ENCODE results near the gene SVBP. TPM values are rescaled to one million over a fixed set of nuclear protein-coding genes. Genes with fewer than 3 reads are reported as not detected.

Gene SVBP
- total RNA-seq, 4 donors from 2014 or later = 6.8 to 21.8 (median 13.9) TPM

DNA sequence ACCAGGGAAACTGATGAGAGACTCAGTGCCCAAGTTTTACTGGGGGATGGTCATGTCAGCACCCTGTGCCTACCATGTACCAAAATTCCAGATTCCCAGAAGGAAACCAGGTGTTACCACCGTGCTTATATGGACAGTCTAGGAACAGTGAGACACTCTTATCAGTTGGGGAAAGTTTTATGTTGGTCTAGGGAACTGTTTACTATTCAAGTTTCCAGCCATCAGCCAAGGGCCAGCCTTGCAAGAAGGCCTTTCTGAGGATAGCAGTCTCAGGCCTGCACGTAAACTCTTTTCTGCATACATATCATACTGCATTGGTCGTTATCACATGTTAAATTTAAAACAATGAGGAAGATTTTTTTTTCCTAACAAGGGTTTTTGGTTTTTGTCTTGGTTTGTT, 19.8 kb downstream of the SVBP start:
- no peak for TF ChIP-seq CTCF (IDR thresholded peaks at IDR 0.05)
- no peak overlapping the region for H3K27ac ChIP-seq
- DNase-seq (ENCODE audit: low spot score in 2 of 2) = no peak
- no peaks in the 10 kb centered on the region for H3K9me3 ChIP-seq
- H3K4me1 ChIP-seq = no peaks in the 10 kb centered on the region
- WGBS = 86% methylated on average over 3 of the region's 3 CpGs
- no peaks in the 10 kb centered on the region for H3K27me3 ChIP-seq
- H3K4me3 ChIP-seq = no peak overlapping the region
- no peaks in the 10 kb centered on the region for H3K36me3 ChIP-seq

GRCh38 chr1:42793824-42794223, 23.4 kb downstream of the SVBP start:
- no peaks in the 10 kb centered on the region for H3K9me3 ChIP-seq
- TF ChIP-seq CTCF (IDR thresholded peaks at IDR 0.05) (no peak), EP300 (IDR thresholded peaks at IDR 0.05) (no peak), POLR2AphosphoS5 (IDR thresholded peaks at IDR 0.05) (no peak), POLR2A (IDR thresholded peaks at IDR 0.05) (no peak)
- 80% methylated on average over 1 of the region's 2 CpGs for WGBS
- no peak overlapping the region for H3K27ac ChIP-seq
- H3K4me3 ChIP-seq = no peak overlapping the region
- H3K36me3 ChIP-seq = no peaks in the 10 kb centered on the region
- H3K27me3 ChIP-seq = no peaks in the 10 kb centered on the region
- DNase-seq (ENCODE audit: low spot score in 2 of 2) = no peak
- no peaks in the 10 kb centered on the region for H3K4me1 ChIP-seq

GRCh38 chr1:42788021-42788420, 29.2 kb downstream of the SVBP start:
- Histone ChIP-seq H3K9me3 (no peaks in the 10 kb centered on the region), H3K27ac (no peak overlapping the region), H3K4me1 (peaks cover 10% of the 10 kb centered on the region), H3K27me3 (no peaks in the 10 kb centered on the region), H3K4me3 (no peak overlapping the region), H3K36me3 (peaks cover 3% of the 10 kb centered on the region)
- DNase-seq (ENCODE audit: low spot score in 2 of 2) = no peak
- WGBS = 100% methylated on average over 1 of the region's 1 CpG
- no peak for TF ChIP-seq POLR2A (IDR thresholded peaks at IDR 0.05)
- TF ChIP-seq POLR2AphosphoS5 (IDR thresholded peaks at IDR 0.05) = no peak
- no peak for TF ChIP-seq EP300 (IDR thresholded peaks at IDR 0.05)
- no peak for TF ChIP-seq CTCF (IDR thresholded peaks at IDR 0.05)

GRCh38 chr1:42786097-42786496, 31.1 kb downstream of the SVBP start:
- Histone ChIP-seq H3K27ac (no peak overlapping the region), H3K9me3 (no peaks in the 10 kb centered on the region), H3K4me1 (peaks cover 10% of the 10 kb centered on the region), H3K4me3 (no peak overlapping the region), H3K36me3 (peaks cover 12% of the 10 kb centered on the region), H3K27me3 (no peaks in the 10 kb centered on the region)
- no peak for DNase-seq (ENCODE audit: low spot score in 2 of 2)
- TF ChIP-seq EP300 (IDR thresholded peaks at IDR 0.05) = no peak
- TF ChIP-seq POLR2A (IDR thresholded peaks at IDR 0.05) = no peak
- WGBS = 70% methylated on average over 5 of the region's 5 CpGs

- no peak for TF ChIP-seq POLR2AphosphoS5 (IDR thresholded peaks at IDR 0.05)
- no peak for TF ChIP-seq POLR2A (IDR thresholded peaks at IDR 0.05)
- TF ChIP-seq CTCF (IDR thresholded peaks at IDR 0.05) = no peak
- no peak for TF ChIP-seq EP300 (IDR thresholded peaks at IDR 0.05)
- no peaks in the 10 kb centered on the region for H3K27me3 ChIP-seq
- no peaks in the 10 kb centered on the region for H3K9me3 ChIP-seq
- H3K4me1 ChIP-seq = peaks cover 10% of the 10 kb centered on the region
- peak within 1 kb of the TSS; percentile 51 for H3K4me3 ChIP-seq
- DNase-seq (ENCODE audit: low spot score in 2 of 2) = peak in 1 of 2 donors; percentile 82
- H3K27ac ChIP-seq = no peak within 1 kb of the TSS
- H3K36me3 ChIP-seq = peaks cover 21% of the 10 kb centered on the region
- WGBS = 10% methylated on average over 23 of the region's 54 CpGs
Measured at GRCh38 chr1:42784946-42785693, 32.1 kb downstream of the SVBP start, which contains the start of gene TMEM269. Gene TMEM269 (plus strand): TSS chr1:42784991. CDS start chr1:42789894, 4,903 bp downstream.
